ENCODE measurements around the gene ZNF774. TPM values are rescaled to one million over a fixed set of nuclear protein-coding genes. Genes with fewer than 3 reads are reported as not detected.
"Not testable (repeated sequence)": the region's sequence is repeated elsewhere in the genome, so short reads cannot be mapped to it uniquely, and the experiment has no call there.

The ZNF774 gene
- total and polyA plus RNA-seq, 9 donors = 0.83 to 4.3 (median 2.4) TPM

GRCh38 chr15:90407871-90408317 lies 55.8 kb downstream of the ZNF774 start:
- no peak for DNase-seq
- Histone ChIP-seq H3K4me1 (ENCODE audit: insufficient read depth) (peaks cover 14% of the 10 kb centered on the region), H3K36me3 (no peaks in the 10 kb centered on the region), H3K9me3 (no peaks in the 10 kb centered on the region), H3K4me3 (no peak overlapping the region), H3K27ac (no peak overlapping the region), H3K27me3 (no peaks in the 10 kb centered on the region)
- intact Hi-C loops (cut with DNase I) = no loop called here
- WGBS, 3 donors = 28 to 52% (median 44%) methylated on average over 2 of the region's 2 CpGs
- TF ChIP-seq POLR2A (IDR thresholded peaks at IDR 0.05) (no peak), EP300 (IDR thresholded peaks at IDR 0.05) (no peak), CTCF (IDR thresholded peaks at IDR 0.05) (no peak)

GRCh38 chr15:90408657-90409056 lies 56.6 kb downstream of the ZNF774 start:
- TF ChIP-seq EP300 (IDR thresholded peaks at IDR 0.05) (no peak), CTCF (IDR thresholded peaks at IDR 0.05) (no peak), POLR2A (IDR thresholded peaks at IDR 0.05) (no peak)
- Histone ChIP-seq H3K36me3 (no peaks in the 10 kb centered on the region), H3K27ac (no peak overlapping the region), H3K4me1 (ENCODE audit: insufficient read depth) (peaks cover 12% of the 10 kb centered on the region), H3K9me3 (no peaks in the 10 kb centered on the region), H3K27me3 (no peaks in the 10 kb centered on the region), H3K4me3 (no peak overlapping the region)
- intact Hi-C loops (cut with DNase I) = no loop called here
- DNase-seq = no peak
- WGBS, 3 donors = 78 to 88% (median 78%) methylated on average over 3 of the region's 3 CpGs

GRCh38 chr15:90409587-90409986 lies 57.5 kb downstream of the ZNF774 start:
- intact Hi-C loops (cut with DNase I); H3K36me3 ChIP-seq: not testable (repeated sequence)
- peaks cover 15% of the 10 kb centered on the region for H3K4me1 ChIP-seq (ENCODE audit: insufficient read depth)

GRCh38 chr15:90410316-90410715 lies 58.2 kb downstream of the ZNF774 start:
- H3K27ac ChIP-seq; intact Hi-C loops (cut with DNase I); H3K36me3 ChIP-seq; H3K9me3 ChIP-seq; H3K4me3 ChIP-seq; DNase-seq; H3K27me3 ChIP-seq: not testable (repeated sequence)
- H3K4me1 ChIP-seq (ENCODE audit: insufficient read depth) = peaks cover 16% of the 10 kb centered on the region
- 97 to 99% (median 98%) methylated on average over 4 of the region's 4 CpGs for WGBS, 3 donors

More at GRCh38 chr15:90409587-90409986, 57.5 kb downstream of the ZNF774 start:
- not testable (repeated sequence) for H3K27me3 ChIP-seq, DNase-seq, H3K27ac ChIP-seq, H3K9me3 ChIP-seq, H3K4me3 ChIP-seq
- WGBS, 3 donors = 95 to 96% (median 96%) methylated on average over 3 of the region's 3 CpGs

GRCh38 chr15:90411176-90411575 lies 59.1 kb downstream of the ZNF774 start:
- DNase-seq = no peak
- TF ChIP-seq EP300 (IDR thresholded peaks at IDR 0.05) (no peak), POLR2A (IDR thresholded peaks at IDR 0.05) (no peak), CTCF (IDR thresholded peaks at IDR 0.05) (no peak)
- Histone ChIP-seq H3K4me3 (no peak overlapping the region), H3K9me3 (no peaks in the 10 kb centered on the region), H3K27me3 (no peaks in the 10 kb centered on the region), H3K4me1 (ENCODE audit: insufficient read depth) (peaks cover 14% of the 10 kb centered on the region), H3K36me3 (no peaks in the 10 kb centered on the region), H3K27ac (no peak overlapping the region)
- intact Hi-C loops (cut with DNase I) = no loop called here
- 93 to 94% (median 93%) methylated on average over 2 of the region's 2 CpGs for WGBS, 3 donors

Small RNA genes lying within 50 kb of the gene (small RNA-seq; reads per million reads assigned to genes)
- not detected for gene NDUFA3P4

Other genes starting within 250 kb of the ZNF774 start
- gene IDH2, start 249.8 kb upstream of the ZNF774 start, total RNA-seq = 10 to 100 TPM; 13.7 to 44.6 (median 25.4) TPM
- gene IDH2, start 249.8 kb upstream of the ZNF774 start, polyA plus RNA-seq = 10 to 100 TPM; 21.3 to 27.4 TPM
- gene SEMA4B, start 151.0 kb upstream of the ZNF774 start, total RNA-seq = 10 to 100 TPM; 25.3 to 83.8 (median 51.0) TPM
- gene SEMA4B, start 151.0 kb upstream of the ZNF774 start, polyA plus RNA-seq = 10 to 100 TPM; 12.4 to 24.4 TPM
- gene CIB1, start 118.3 kb upstream of the ZNF774 start, total RNA-seq = 10 to 100 TPM; 18.5 to 68.8 (median 45.0) TPM
- 10 to 100 TPM; 40.2 to 53.6 TPM for gene CIB1, start 118.3 kb upstream of the ZNF774 start, polyA plus RNA-seq
- 1 to 10 TPM; 2.5 to 9.3 (median 8.3) TPM for gene GDPGP1, start 118.1 kb upstream of the ZNF774 start, total RNA-seq
- 1 to 10 TPM; 2.0 to 3.0 TPM for gene GDPGP1, start 118.1 kb upstream of the ZNF774 start, polyA plus RNA-seq
- gene TTLL13, start 102.7 kb upstream of the ZNF774 start, total RNA-seq = under 1 TPM in 3 of 7 donors, not detected in 4; 0.10 to 0.15 (median 0.13) TPM
- gene TTLL13, start 102.7 kb upstream of the ZNF774 start, polyA plus RNA-seq = under 1 TPM; 0.04 to 0.33 TPM
- 100 to 1,000 TPM in 3 of 7 donors, 10 to 100 TPM in 4; 52.8 to 111 (median 86.0) TPM for gene NGRN, start 86.6 kb upstream of the ZNF774 start, total RNA-seq
- gene NGRN, start 86.6 kb upstream of the ZNF774 start, polyA plus RNA-seq = 100 to 1,000 TPM in 1 of 2 donors, 10 to 100 TPM in 1; 69.8 to 112 TPM
- gene IQGAP1, start 36.0 kb downstream of the ZNF774 start, total RNA-seq = 100 to 1,000 TPM in 4 of 7 donors, 10 to 100 TPM in 3; 96.7 to 172 (median 108) TPM
- gene IQGAP1, start 36.0 kb downstream of the ZNF774 start, polyA plus RNA-seq = 100 to 1,000 TPM in 1 of 2 donors, 10 to 100 TPM in 1; 68.1 to 173 TPM
- 100 to 1,000 TPM in 1 of 7 donors, 10 to 100 TPM in 6; 36.9 to 106 (median 85.4) TPM for gene CRTC3, start 177.6 kb downstream of the ZNF774 start, total RNA-seq
- gene CRTC3, start 177.6 kb downstream of the ZNF774 start, polyA plus RNA-seq = 10 to 100 TPM; 43.4 to 86.7 TPM

All from ovary (tissue), 9 donors.